OCI-LY1 (cell line): ENCODE results near the gene SYT1.

Experiments
- CTCF ChIP-seq: fragments of 200-600 bp; sonication (generic), shearing (Covaris generic); IDR thresholded peaks from 2 replicates; pipeline ENCODE4 v1.5.1; 2017; ENCODE audit warnings: mild to moderate bottlenecking, antibody characterized with exemption, low read length, moderate library complexity, mixed read lengths
- EZH2 ChIP-seq: fragments of 200-600 bp; sonication (generic), shearing (Covaris generic); IDR thresholded peaks from 2 replicates; pipeline ENCODE4 v1.8.0; 2017; ENCODE audit warnings: borderline replicate concordance, mixed run types, mild to moderate bottlenecking, antibody characterized with exemption, low read length, moderate library complexity, mixed read lengths

- TF ChIP-seq CTCF, result no peak
- no peak for TF ChIP-seq EZH2
Measured at GRCh38 chr12:79155683-79156082, 291.1 kb downstream of the SYT1 start.
